ENCODE measurements around the gene GAS2L1. TPM values are rescaled to one million over a fixed set of nuclear protein-coding genes. Genes with fewer than 3 reads are reported as not detected.
A peak's percentile ranks its signal among the peaks of the same experiment; 100 is the strongest.

GAS2L1 gene
- total RNA-seq, 1 donor from 2014 or later = 24.7 TPM

DNA sequence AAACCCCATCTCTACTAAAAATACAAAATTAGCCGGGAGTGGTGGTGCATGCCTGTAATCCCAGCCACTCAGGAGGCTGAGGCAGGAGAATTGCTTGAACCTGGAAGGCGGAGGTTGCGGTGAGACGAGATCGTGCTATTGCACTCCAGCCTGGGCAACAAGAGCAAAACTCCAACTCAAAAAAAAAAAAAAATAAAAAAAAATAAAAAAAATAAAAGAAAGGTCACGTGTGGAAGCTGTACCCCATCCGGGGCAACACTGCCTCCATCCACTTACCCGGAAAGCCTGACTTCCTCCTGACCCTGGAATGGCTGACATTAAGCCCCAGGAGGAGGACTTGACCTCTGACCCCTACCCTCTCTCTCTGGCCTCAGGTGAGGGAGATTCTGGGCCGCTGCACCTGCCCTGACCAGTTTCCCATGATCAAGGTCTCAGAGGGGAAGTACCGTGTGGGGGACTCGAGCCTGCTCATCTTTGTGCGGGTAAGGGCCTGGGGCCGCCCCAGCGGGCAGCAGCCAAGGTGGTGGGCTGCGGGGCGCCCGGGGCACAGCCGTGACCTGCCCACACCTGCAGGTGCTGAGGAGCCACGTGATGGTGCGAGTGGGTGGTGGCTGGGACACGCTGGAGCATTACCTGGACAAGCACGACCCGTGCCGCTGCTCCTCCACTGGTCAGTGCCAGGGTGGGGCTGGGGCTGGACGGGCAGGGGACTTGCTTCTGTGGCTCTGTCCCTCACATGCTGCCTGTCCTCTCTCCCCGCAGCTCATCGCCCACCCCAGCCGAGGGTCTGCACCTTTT, 3.8 kb downstream of the GAS2L1 start:
- DNase-seq = no peak

DNA sequence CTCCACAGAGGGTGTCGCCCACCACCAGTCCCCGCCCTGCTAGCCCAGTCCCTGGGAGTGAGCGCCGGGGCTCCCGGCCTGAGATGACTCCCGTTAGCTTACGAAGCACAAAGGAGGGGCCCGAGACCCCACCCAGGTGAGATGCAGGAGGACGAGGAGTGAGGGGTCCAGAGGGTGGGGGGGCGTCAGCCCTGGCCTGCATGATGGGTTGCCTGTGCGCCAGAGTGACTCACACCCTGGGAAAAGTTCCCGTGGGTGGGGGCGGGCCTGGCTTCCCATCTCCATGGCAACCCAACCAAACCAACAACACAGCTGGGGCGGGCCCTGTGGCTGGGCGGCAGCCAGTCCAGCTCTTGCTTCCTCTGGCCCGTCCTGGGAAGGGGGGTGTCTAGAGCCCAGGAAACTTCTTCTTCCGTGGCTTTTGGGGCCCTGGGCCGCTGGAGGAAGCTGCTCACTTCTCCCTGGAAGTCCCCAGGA, 4.5 kb downstream of the GAS2L1 start:
- DNase-seq = peak; percentile 99

DNA sequence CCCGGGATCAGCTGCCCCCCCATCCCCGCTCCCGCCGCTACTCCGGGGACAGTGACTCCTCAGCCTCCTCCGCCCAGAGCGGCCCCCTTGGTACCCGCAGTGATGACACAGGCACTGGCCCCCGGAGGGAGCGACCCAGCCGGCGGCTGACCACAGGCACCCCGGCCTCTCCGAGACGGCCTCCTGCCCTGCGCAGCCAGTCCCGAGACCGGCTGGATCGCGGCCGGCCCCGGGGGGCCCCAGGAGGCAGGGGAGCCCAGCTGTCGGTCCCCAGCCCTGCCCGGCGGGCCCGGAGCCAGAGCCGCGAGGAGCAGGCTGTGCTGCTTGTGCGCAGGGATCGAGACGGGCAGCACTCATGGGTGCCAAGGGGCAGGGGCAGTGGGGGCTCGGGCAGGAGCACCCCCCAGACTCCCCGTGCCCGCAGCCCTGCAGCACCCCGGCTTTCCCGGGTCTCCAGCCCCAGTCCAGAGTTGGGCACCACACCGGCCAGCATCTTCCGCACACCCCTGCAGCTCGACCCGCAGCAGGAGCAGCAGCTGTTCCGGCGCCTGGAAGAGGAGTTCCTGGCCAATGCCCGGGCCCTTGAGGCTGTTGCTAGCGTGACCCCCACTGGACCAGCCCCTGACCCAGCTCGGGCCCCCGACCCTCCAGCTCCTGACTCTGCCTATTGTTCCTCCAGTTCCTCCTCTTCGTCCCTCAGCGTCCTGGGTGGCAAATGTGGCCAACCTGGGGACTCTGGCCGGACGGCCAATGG, 5.2 kb downstream of the GAS2L1 start:
- DNase-seq = no peak

DNA sequence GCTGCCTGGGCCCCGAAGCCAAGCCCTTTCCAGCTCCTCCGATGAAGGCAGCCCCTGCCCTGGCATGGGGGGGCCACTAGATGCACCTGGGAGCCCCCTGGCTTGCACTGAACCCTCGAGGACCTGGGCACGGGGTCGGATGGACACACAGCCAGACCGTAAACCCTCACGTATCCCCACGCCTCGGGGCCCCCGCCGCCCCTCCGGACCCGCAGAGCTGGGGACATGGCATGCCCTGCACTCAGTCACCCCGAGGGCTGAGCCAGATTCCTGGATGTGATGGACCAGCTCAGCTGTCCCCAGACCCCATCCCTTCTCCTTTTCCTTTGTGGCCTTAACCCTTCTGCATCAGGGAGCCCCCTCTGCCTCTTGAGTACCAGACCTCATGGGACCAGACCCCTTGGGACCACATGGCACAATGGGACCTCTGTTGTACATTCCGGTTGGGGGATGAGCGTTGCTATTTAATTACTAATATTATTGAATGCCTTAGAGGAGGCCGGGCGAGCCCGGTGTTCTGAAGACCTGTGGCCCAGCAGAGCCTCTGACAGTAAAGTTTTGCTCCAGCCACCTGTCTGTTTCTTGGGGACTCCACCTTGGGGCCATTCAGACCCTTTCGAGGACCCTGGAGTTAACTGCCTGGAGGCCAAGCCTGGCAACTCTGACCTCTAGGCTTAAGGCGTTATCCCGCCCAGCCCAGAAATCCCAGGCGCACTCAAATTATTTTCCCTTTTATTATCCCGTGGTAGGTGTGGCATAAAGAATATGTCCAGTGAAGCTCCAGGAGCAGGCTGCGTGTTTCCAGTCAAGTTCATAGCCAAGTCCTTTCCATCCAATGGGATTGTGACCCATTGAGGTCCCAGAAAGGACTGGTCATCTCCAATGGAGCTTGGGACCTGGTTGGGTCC, 6.0 kb downstream of the GAS2L1 start:
- no peak for DNase-seq

DNA sequence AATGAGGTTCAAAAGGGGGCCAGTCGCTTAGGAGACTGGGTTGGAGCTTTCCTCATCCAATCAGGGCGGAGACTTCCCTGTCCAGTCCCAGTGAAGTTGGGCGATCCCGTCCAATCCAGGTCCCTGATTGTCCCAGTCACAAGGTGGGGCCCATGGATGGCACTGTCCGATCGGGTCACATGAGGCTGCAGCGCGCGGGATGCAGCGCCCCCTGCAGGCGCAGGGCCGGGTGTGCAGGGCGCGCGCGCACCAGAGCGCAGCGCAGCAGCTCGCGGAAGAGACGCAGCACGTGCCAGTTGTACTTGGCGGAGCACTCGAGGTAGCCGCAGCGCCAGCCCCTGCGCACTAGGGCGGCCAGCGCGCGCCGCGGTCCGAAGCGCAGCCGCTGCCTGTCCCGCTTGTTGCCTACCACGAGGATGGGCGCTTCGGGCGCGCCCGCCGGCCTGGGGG, 6.7 kb downstream of the GAS2L1 start:
- DNase-seq = peak; percentile 70

DNA sequence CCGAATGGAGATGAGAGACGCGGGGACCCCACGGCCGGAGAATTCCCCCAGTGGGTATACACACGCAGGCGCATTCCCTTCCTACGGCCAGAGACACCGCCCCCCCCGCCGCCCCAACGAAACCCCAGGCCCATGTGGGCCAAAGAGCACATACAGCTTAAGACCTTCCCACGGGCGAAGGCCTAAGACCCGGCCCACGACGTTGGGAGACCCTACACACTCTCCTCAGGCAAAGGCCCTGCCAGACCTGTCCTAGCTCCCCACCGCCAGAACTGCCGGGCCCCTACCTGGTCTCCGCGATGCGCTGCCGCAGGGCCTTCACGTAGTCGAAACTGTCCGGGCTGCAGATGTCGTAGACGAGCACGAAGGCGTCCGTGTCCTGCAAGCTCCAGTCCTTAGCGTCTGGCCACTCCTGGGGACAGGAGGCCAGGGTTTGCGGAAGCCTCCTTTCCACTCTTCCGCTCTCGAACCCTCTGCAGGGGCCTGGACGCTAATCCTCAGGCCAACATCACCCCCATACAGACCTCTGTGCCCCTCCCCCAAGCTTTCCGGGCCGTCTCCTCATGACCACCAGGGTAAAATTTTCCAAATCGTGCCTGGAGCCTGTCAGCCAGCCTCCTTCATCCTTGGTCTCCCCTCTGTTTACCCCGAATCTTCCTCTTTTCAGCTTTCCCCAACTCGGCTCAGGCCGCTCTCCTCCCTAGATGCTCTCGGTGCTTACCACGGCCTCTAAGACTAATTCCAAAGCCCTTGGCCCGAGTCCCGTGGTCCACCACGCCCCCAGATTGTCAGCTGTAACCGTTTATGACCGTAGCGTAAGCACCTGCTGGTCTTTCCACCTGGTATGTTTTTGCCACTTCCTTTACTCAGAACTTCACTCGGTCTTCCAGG, 7.4 kb downstream of the GAS2L1 start:
- DNase-seq = no peak

DNA sequence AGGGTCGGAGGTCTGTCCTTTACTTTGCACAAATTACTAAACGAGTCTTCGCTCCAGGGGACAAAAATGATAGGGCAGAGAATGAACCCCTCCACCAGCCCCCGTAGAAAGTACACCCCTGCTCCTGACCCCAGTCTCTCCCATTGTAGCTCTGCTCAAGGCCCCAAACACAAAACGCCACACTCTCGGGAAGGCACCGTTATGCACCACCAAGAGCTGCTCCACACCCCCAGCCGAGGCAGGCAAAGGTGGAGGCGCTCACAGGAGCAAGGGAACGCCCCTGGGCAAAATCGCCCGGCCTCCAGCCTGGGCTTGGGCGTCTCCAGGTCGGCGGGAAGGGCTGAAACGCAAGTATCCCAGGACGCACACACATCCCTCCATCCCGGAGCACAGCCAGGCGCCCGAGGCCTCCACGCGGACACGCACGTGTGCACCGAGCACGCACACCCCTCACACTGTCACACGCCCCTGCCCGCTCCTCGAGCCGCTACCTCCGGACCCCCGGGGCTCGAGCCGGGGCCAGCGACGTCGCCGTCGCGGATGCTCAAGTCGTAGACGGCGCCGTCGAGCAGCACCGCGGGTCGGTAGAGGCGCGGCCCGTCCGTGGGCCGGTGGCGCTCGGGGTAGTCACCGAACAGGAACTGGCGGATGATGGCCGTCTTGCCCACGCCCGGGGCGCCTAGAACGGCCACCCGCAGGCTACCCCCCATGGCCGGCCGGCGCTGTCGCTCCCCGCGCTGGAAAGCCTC, 8.3 kb downstream of the GAS2L1 start:
- no peak for DNase-seq

DNA sequence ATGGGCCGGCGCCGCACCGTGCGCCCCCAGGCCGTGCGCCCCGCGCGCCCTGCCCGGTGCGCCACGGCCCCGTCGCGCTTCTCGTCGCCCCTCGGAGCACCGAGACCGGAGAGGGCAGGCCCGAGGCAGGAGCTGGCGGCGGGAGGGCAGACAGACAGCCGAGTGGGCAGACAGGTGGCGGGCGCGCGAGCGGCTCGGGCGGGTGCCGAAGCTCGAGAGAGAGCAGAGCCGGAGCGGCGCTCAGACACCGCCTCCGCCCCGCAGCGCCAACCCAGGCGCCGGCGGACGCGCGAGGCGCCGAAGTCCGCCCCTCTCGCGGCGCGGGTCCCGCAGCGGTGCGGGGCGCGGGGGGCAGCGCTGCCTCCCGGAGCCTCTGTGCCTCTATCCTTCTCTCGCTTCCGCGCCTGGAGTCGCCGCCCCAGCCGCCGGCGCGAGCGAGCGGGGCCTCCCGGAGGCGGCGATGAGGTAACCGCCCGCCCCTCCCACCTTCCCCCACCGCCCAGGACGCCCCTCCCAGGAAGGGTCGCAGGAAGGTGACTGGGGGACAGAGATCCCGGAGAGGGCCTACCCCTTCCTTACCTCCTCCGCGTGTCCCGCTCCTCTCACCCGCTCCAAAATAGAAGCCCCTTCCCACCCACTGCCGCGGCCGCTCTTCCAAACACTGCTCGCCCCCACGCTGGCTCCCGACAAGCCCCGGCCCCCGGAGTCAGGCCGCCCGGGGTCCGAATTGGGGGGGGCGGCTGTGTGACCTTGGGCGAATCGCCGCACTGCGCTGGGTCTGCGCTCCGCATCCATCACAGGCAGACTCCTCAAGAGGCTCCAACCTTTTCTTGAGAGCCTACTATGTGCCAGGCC, 9.1 kb downstream of the GAS2L1 start, which contains the start of gene RASL10A:
Gene RASL10A, minus strand, starts transcription at position 412 of the 855 bp plus-strand sequence. CDS start 451 bp downstream, outside the sequence.
- DNase-seq = peak; percentile 29

DNA sequence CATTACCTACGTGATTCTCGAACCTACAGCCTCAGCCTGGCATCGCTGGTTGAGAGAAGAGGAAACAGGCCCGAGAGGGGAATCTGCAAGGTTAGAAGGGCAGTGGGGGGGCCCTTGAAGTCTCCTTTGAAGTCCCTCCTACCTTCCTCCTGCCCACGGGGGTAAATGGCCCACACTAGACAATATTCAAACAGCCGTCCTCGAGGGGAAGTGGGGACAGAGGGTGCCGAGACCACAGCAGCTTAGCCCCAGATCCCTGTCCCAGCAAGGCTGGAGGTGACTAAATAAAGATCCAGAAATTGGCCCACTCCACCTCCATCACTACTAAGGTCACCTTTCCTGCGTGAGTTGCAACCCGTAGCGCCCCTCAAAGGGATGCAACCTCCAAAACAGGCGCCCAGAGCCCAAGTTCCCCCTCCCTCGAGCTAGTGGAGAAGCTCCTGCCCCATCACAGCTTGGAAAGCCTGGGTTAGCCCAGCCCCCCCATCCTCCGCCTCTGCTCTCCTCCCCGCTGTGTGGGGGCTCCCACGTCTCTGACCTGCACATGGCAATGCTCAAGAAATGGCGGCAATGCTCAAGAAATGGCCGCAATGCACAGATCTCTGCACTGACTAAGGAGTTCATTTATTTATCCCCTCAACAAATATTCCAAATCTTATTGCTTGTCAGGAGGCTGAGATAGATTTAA, 9.8 kb downstream of the GAS2L1 start:
- DNase-seq = no peak

DNA sequence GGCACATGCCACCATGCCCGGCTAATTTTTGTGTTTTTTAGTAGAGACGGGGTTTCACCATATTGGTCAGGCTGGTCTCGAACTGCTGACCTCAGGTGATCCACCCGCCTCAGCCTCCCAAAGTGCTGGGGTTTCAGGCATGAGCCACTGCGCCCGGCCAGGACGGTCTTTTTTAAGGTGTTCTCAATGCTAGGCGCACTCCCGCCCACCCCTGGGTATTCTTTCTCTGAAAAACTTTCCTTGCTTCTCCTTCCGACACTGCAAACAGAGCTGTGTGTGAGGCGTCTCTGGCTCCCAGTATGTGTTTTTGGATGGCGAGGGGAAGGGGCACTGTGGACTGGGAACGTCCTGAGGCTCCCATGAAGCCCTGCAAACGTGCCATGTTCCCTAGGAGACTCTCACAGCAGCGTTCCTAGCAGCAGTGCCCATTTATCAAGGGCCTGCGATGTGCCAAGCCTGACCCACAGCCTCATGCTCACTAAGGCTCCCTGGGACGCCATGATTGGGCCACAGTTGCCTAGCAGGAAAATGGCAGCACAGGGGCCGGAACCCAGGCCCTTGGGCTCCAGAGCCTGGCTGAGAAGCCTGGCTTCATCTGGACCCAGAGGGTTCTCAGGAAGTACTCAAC, 11.5 kb downstream of the GAS2L1 start:
- no peak for DNase-seq

DNA sequence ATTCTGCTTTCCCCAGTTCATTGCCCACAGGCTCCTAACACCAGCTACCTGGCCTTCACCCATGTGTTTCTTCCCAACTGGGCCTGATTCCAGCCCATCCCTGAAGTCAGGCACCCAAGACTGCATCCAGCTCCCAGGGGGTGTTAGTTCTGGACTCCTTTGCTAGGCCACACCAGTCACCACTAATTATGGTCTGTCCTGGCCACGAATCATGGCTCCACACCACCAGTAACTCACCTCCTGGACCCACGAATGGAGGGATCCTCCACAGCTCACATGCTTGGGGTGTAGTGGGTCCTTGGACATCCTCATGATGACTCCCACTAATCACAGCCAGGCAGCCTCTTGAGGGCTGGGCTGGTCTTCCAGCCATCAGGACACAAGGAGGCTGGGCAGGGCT, 12.6 kb downstream of the GAS2L1 start:
- DNase-seq = no peak

DNA sequence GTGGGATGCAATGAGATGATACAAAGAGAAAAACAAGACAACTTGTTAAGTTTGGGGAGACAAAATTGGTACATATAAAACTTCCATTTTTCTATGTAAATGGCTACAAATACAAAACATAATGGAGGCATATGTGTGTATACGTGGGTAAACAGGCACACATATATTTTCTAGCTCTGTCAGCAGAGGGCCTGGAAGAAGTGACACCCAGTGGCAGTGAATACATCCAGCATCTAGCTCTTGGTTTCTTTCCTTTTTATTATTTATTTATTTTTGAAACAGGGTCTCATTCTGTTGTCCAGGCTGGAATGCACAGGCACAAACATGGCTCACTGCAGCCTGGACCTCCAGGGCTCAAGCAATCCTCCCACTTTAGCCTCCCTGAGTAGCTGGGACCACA, 14.1 kb downstream of the GAS2L1 start:
- DNase-seq = peak; percentile 24

DNA sequence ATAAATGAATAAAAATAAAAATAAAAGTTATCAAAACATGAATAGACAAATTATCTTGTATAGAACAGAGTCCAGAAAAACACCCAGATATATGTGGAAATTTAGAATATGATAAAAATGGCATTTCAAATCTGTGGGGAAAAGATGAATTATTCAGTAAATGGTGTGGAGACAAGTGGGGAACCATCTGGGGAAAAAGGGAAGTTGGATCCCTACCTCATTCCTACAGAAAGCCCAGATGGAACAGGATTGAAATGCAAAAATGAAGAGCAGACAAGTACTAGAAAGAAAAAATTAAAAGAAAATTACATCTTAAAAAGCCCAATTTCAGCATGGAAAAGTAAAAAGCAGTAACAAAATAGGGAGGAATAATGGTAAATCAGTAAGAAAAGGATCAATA, 17.2 kb downstream of the GAS2L1 start:
- DNase-seq = no peak

DNA sequence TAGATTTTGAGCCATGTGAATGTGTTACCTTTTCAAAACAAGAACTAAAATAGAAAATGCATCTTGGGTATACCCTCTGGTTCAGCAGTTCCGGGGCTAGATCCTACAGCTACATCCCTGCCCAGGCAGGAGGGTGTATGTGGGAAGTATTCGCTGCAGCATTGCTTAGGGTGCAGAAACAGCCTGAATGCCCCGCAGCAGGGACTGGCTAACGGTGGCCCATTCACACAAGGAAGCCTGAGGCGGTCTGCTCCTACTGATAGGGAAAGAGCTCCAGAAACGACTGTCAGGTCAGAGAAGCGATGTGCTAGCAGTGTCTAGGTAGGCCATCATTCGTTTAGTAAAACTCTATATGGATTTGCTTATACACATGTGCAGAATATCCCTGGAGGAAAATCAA, 18.9 kb downstream of the GAS2L1 start:
- no peak for DNase-seq

DNA sequence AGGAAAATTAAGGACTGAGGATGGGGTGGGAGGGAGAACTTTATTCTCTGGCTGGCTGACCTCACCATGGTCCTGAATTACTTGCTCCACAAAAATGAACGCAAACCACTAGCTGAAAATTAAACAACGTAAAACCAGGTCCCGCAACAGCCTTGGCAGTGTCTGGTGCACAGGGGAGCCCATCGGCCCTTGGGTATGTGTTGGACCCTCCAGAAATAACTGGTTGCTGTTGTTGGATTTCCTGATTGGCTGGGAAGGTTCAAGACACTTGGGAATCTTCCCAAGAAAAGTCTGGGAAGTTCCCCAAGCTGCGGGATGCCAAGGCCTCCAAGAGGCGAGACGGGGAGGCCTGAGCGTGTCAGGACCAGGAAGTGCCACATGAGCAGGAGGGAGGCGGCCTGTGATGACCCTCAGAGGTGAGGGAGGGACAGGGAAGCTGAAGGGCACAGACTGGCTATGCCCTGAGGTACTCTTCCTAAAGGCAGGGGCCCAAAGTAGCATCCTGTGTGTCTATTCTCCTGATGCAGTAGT, 19.4 kb downstream of the GAS2L1 start:
- no peak for DNase-seq

DNA sequence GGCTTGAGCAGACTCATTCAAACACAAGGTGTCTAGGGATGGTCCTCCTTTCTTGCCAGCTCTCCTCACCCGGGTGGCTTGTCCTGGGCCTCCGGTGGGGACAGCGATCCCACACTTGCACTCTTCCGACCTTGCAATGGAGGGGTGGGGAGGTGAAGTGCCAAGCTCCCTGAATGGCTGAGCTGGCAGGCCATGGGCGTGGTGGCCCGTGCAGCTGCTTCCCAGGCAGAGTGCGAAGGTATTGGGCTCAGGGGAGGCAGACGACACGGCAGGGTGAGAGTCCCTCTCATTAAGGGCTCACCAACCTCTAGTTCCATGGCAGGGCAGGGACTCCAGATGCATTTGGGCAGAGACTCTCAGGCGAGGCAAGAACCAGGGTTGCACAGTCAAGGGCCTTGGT, 20.0 kb downstream of the GAS2L1 start:
- no peak for DNase-seq

DNA sequence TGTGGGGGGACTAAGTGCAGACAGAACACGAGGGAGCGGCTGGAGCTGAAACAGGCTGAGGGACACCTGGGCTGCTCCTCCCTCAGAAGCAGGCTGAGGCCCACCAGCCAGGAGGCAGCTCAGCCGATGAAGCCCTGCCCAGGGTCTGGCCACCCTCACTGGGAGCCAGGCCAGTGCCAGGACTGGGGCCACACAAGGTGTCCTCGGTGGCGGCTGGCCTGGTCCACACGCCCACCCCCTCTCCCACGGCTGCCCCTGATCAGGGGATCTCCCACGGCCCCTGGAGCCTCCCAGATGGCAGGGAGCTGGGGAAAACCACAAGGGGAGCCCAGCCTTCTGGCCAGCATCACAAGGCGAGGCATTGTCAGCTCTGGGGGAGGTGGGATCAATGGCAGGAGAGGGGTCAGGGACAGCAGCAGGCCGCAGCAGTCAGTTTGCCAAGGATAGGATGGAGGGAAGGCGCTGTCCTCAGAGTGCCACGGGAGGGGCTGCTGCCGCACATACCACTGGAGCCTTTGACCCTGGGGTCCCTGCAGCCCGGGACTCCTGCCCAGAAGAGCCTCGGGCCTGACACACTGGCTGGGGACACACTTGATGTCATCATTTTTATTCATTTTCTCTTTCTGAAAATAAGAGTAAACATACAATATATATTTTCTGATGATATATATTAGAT, 20.8 kb downstream of the GAS2L1 start:
- no peak for DNase-seq

DNA sequence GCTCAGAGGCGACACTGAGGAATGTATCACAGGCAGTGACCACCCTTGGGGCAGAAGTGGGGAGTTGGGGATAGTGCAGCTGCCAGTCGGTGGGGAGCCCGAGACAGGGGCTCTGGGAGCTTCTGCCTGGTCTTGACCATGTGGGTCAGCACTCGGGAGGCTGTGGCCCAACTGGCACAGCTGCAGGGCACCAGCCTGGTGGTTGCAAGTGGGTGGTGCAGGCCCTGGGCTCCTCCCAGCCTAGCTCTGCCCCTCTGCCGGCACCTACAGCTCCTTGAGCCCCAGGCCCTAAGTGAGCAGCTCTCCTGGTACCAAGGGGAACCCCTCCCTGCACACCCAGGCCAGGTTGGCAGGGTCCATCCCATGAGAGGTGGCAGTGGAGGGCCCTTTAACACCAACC, 21.6 kb downstream of the GAS2L1 start:
- no peak for DNase-seq
